ENCODE measurements around the gene ADAMTS3.
A peak's percentile ranks its signal among the peaks of the same experiment; 100 is the strongest.

The ADAMTS3 gene

DNA sequence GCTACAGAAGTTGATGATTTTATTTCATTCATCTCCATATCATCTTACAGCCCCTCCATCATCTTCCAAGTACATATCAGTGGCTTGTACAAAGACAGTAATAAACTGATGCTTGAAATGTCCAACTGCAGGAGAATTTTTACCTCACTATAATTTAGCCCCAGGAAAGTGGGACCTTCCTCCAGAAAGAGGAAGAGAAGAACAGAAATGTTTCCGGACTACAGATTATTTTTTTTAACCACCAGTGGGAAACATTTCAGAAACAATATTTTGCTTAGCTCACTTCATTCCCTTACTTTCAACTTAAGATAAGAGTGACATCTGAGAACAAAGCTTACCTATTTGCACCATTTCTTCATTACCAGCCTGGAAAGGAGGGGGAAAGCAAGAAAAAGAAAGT is 2.0 kb downstream of the ADAMTS3 start:
- Histone ChIP-seq H3K9ac (peak overlapping the region; percentile 69; the same call in 1 of the 2 replicates), H3K79me2 (ENCODE audit: insufficient read depth, low read depth) (no peaks in the 10 kb centered on the region), H3K27ac (peak overlapping the region; percentile 52; the same call in 1 of the 2 replicates), H3K4me1 (ENCODE audit: low read depth, poor library complexity, severe bottlenecking) (peaks cover 11% of the 10 kb centered on the region), H3K4me3 (IDR thresholded peaks at IDR 0.05; ENCODE audit: insufficient read depth, low read depth, low read length) (peak overlapping the region; percentile 9), H3K4me2 (peak overlapping the region; percentile 71), H2AFZ (ENCODE audit: low read depth) (peak overlapping the region; percentile 86), H3K27me3 (ENCODE audit: insufficient read depth, low read depth) (no peaks in the 10 kb centered on the region), H4K20me1 (ENCODE audit: insufficient read depth) (no peaks in the 10 kb centered on the region), H3K36me3 (ENCODE audit: insufficient read depth) (no peaks in the 10 kb centered on the region)
- TF ChIP-seq, protein P1, sequence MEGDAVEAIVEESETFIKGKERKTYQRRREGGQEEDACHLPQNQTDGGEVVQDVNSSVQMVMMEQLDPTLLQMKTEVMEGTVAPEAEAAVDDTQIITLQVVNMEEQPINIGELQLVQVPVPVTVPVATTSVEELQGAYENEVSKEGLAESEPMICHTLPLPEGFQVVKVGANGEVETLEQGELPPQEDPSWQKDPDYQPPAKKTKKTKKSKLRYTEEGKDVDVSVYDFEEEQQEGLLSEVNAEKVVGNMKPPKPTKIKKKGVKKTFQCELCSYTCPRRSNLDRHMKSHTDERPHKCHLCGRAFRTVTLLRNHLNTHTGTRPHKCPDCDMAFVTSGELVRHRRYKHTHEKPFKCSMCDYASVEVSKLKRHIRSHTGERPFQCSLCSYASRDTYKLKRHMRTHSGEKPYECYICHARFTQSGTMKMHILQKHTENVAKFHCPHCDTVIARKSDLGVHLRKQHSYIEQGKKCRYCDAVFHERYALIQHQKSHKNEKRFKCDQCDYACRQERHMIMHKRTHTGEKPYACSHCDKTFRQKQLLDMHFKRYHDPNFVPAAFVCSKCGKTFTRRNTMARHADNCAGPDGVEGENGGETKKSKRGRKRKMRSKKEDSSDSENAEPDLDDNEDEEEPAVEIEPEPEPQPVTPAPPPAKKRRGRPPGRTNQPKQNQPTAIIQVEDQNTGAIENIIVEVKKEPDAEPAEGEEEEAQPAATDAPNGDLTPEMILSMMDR (conservative IDR thresholded peaks at IDR 0.05; ENCODE audit: low read depth, low read length), result no peak

GRCh38 chr4:72566464-72566972 is 2.5 kb downstream of the ADAMTS3 start:
- Histone ChIP-seq H2AFZ (ENCODE audit: low read depth) (peak overlapping the region; percentile 86), H3K4me3 (IDR thresholded peaks at IDR 0.05; ENCODE audit: insufficient read depth, low read depth, low read length) (no peak overlapping the region), H3K4me2 (peak overlapping the region; percentile 71), H4K20me1 (ENCODE audit: insufficient read depth) (no peaks in the 10 kb centered on the region), H3K36me3 (ENCODE audit: insufficient read depth) (no peaks in the 10 kb centered on the region), H3K9ac (no peak overlapping the region), H3K27me3 (ENCODE audit: insufficient read depth, low read depth) (no peaks in the 10 kb centered on the region), H3K4me1 (ENCODE audit: low read depth, poor library complexity, severe bottlenecking) (peaks cover 11% of the 10 kb centered on the region), H3K79me2 (ENCODE audit: insufficient read depth, low read depth) (no peaks in the 10 kb centered on the region), H3K27ac (no peak overlapping the region)
- TF ChIP-seq, protein P1 (conservative IDR thresholded peaks at IDR 0.05; ENCODE audit: low read depth, low read length), result no peak

GRCh38 chr4:72564789-72565188 is 4.2 kb downstream of the ADAMTS3 start:
- Histone ChIP-seq H3K4me2 (no peak overlapping the region), H3K4me3 (IDR thresholded peaks at IDR 0.05; ENCODE audit: insufficient read depth, low read depth, low read length) (no peak overlapping the region), H3K27me3 (ENCODE audit: insufficient read depth, low read depth) (no peaks in the 10 kb centered on the region), H4K20me1 (ENCODE audit: insufficient read depth) (no peaks in the 10 kb centered on the region), H3K27ac (no peak overlapping the region), H3K36me3 (ENCODE audit: insufficient read depth) (no peaks in the 10 kb centered on the region), H3K79me2 (ENCODE audit: insufficient read depth, low read depth) (no peaks in the 10 kb centered on the region), H3K4me1 (ENCODE audit: low read depth, poor library complexity, severe bottlenecking) (peaks cover 11% of the 10 kb centered on the region), H2AFZ (ENCODE audit: low read depth) (no peak overlapping the region), H3K9ac (no peak overlapping the region)
- TF ChIP-seq, protein P1 (conservative IDR thresholded peaks at IDR 0.05; ENCODE audit: low read depth, low read length), result no peak

DNA sequence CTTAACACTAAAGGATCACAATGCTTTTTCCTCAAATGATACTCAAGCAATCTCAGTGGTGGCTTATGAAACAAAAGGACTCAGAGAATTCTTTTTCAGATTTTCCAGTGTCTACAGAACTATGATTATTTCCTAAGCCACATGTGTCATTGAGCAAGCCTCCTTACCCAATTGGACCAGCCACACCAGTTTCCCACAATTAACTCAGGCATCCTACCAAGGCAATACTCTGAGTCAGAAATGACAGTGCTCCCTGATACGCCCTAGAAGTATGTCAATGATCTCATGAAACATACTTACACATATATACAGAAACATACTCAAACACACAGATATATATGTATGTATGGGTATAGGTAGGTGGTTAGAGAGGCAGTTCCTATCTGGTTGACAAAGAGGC is 4.8 kb downstream of the ADAMTS3 start:
- no peak overlapping the region for H2AFZ ChIP-seq (ENCODE audit: low read depth)
- no peak overlapping the region for H3K4me3 ChIP-seq (IDR thresholded peaks at IDR 0.05; ENCODE audit: insufficient read depth, low read depth, low read length)
- TF ChIP-seq, protein P1 (conservative IDR thresholded peaks at IDR 0.05; ENCODE audit: low read depth, low read length), result no peak
- no peaks in the 10 kb centered on the region for H3K36me3 ChIP-seq (ENCODE audit: insufficient read depth)
- H3K27me3 ChIP-seq (ENCODE audit: insufficient read depth, low read depth), result no peaks in the 10 kb centered on the region
- no peaks in the 10 kb centered on the region for H4K20me1 ChIP-seq (ENCODE audit: insufficient read depth)
- H3K27ac ChIP-seq, result no peak overlapping the region
- peaks cover 11% of the 10 kb centered on the region for H3K4me1 ChIP-seq (ENCODE audit: low read depth, poor library complexity, severe bottlenecking)
- H3K9ac ChIP-seq, result no peak overlapping the region
- no peaks in the 10 kb centered on the region for H3K79me2 ChIP-seq (ENCODE audit: insufficient read depth, low read depth)
- H3K4me2 ChIP-seq, result no peak overlapping the region
